Left renal pelvis (tissue), 4 donors: ENCODE results near the gene LIPH. TPM values are rescaled to one million over a fixed set of nuclear protein-coding genes. Genes with fewer than 3 reads are reported as not detected.
"Not testable (repeated sequence)": the region's sequence is repeated elsewhere in the genome, so short reads cannot be mapped to it uniquely, and the experiment has no call there.

Experiments
- DNase-seq, 4 donors: peaks; one replicate each; pipeline ENCODE4 v3.0.0-alpha.2; 2013; ENCODE audit warnings: low read depth in 4 of 4, low spot score in 3 of 4
- polyA plus RNA-seq, 4 donors: library from polyadenylated mRNA; unstranded; fragments of 120-200 nt; gene quantifications; one replicate each; pipeline ENCODE4 v1.2.1, GENCODE V29; 2013; ENCODE audit not compliant: insufficient read length in 4 of 4

The LIPH gene
- polyA plus RNA-seq, 4 donors: 0.10 to 1.4 (median 1.2) TPM

GRCh38 chr3:185490241-185490640 lies 62.1 kb downstream of the LIPH start:
- no peak for DNase-seq

GRCh38 chr3:185489462-185489861 lies 62.9 kb downstream of the LIPH start:
- no peak for DNase-seq

- DNase-seq: no peak
Observed at GRCh38 chr3:185488465-185488864, 63.9 kb downstream of the LIPH start.

GRCh38 chr3:185486394-185486793 lies 66.0 kb downstream of the LIPH start:
- DNase-seq: no peak

GRCh38 chr3:185484296-185484695 lies 68.1 kb downstream of the LIPH start:
- no peak for DNase-seq

GRCh38 chr3:185479373-185479945 lies 72.9 kb downstream of the LIPH start:
- no peak for DNase-seq

- no peak for DNase-seq
Observed at GRCh38 chr3:185477316-185477715, 75.1 kb downstream of the LIPH start.

GRCh38 chr3:185474922-185475321 lies 77.5 kb downstream of the LIPH start:
- DNase-seq: not testable (repeated sequence)

- no peak for DNase-seq
Observed at GRCh38 chr3:185473290-185473815, 79.0 kb downstream of the LIPH start.

- DNase-seq: no peak
Observed at GRCh38 chr3:185470323-185470722, 82.1 kb downstream of the LIPH start.

- DNase-seq: no peak
Observed at GRCh38 chr3:185469542-185469941, 82.8 kb downstream of the LIPH start.

GRCh38 chr3:185466123-185466522 lies 86.3 kb downstream of the LIPH start:
- not testable (repeated sequence) for DNase-seq

- no peak for DNase-seq
Observed at GRCh38 chr3:185465471-185465870, 86.9 kb downstream of the LIPH start.

GRCh38 chr3:185460719-185461350 lies 91.6 kb downstream of the LIPH start:
- no peak for DNase-seq

GRCh38 chr3:185460309-185460708 lies 92.1 kb downstream of the LIPH start:
- no peak for DNase-seq

- no peak for DNase-seq
Observed at GRCh38 chr3:185457376-185457775, 95.0 kb downstream of the LIPH start.

Other genes with a start within 250 kb of the LIPH start
- gene MAP3K13, start 189.5 kb downstream of the LIPH start, polyA plus RNA-seq: 10 to 100 TPM; 38.9 to 54.2 (median 49.2) TPM
- 10 to 100 TPM; 20.6 to 33.7 (median 28.0) TPM for gene TMEM41A, start 53.6 kb downstream of the LIPH start, polyA plus RNA-seq
- gene SENP2, start 33.7 kb upstream of the LIPH start, polyA plus RNA-seq: 10 to 100 TPM; 36.9 to 50.5 (median 46.4) TPM